HepG2 (cell line): Measurements from ENCODE around the gene ADRA1B. TPM values are rescaled to one million over a fixed set of nuclear protein-coding genes. Genes with fewer than 3 reads are reported as not detected.
"Not testable (repeated sequence)": the region's sequence is repeated elsewhere in the genome, so short reads cannot be mapped to it uniquely, and the experiment has no call there.

Experiments used
- ATAC-seq: fragments of 200-7000 bp; cut with Tn5 transposase; 3 replicates; pipeline ENCODE4 v1.9.1; 2020; ENCODE audit warnings: mild to moderate bottlenecking, moderate library complexity
- BruUV-seq: library from RNA; stranded (reverse); fragments of 400-500 nt; replicated peaks from 2 replicates; lab custom pipeline; 2021; lab: Mats Ljungman, UMichigan
- CTCF ChIA-PET: fragments of 300-600 bp; formaldehyde crosslinking; extraction: SDS; loops from one replicate; lab custom pipeline; 2021; ENCODE audit warnings: low total read pairs, inconsistent platforms, low intra/inter-chr PET ratio; lab: Yijun Ruan, JAX
- POLR2A ChIA-PET: fragments of 350-600 bp; sonication (Branson Sonifier 250); formaldehyde crosslinking; loops from one replicate; lab custom pipeline; 2020; ENCODE audit warnings: antibody characterized with exemption, inconsistent platforms; lab: Yijun Ruan, JAX
- DNase-seq: peaks from one replicate; pipeline ENCODE4 v3.0.0-alpha.2; 2015; ENCODE audit warnings: low spot score
- FAIRE-seq: peaks from 3 replicates; lab custom pipeline; 2011; peaks lifted over from hg19 to GRCh38; lab: Jason Lieb, UNC
- H2AFZ ChIP-seq: one replicate; pipeline ENCODE4 v1.6.1; 2011; ENCODE audit warnings: low read length, inconsistent platforms
- H3K27ac ChIP-seq: fragments of 300-600 bp; 3 replicates; pipeline ENCODE4 v1.8.0; 2011; ENCODE audit warnings: mixed run types, mild to moderate bottlenecking, mixed read lengths, low read length, inconsistent platforms; ENCODE audit not compliant: insufficient read depth; ENCODE audit errors: extremely low read length
- H3K27me3 ChIP-seq, 2 experiments: fragments of 200-600 bp in 1 of 2; 2 replicates in 1 of 2; 3 replicates in 1 of 2; pipeline versions ENCODE4 v1.6.0 to v1.8.0; 2011; ENCODE audit warnings: low read length in 2 of 2, mild to moderate bottlenecking in 2 of 2, moderate library complexity in 2 of 2, inconsistent platforms in 1 of 2; ENCODE audit not compliant: insufficient read depth in 2 of 2, control insufficient read depth in 1 of 2
- H3K36me3 ChIP-seq, 2 experiments: fragments of 200-600 bp in 1 of 2; replicated peaks in 1 of 2; 2 replicates in 1 of 2; 3 replicates in 1 of 2; pipeline versions ENCODE4 v1.5.1 to v1.8.0; 2011; ENCODE audit warnings: low read length in 2 of 2, inconsistent platforms in 1 of 2; ENCODE audit not compliant: insufficient read depth in 2 of 2, control insufficient read depth in 1 of 2
- H3K4me1 ChIP-seq: 2 replicates; pipeline ENCODE4 v1.5.1; 2012; ENCODE audit warnings: low read length, inconsistent platforms; ENCODE audit not compliant: insufficient read depth
- H3K4me2 ChIP-seq: 2 replicates; pipeline ENCODE4 v1.6.0; 2011; ENCODE audit warnings: low read depth, low read length, inconsistent platforms
- H3K4me3 ChIP-seq, 3 experiments: fragments of 200-600 bp in 1 of 3; sonication (generic), shearing (Covaris generic) in 1 of 3; replicated peaks in 1 of 3; 2 replicates each; pipeline ENCODE4 v1.5.1; 2011 to 2016; ENCODE audit warnings: low read length in 3 of 3, inconsistent platforms in 2 of 3, low read depth in 2 of 3, mild to moderate bottlenecking in 2 of 3, control low read depth in 1 of 3, mixed read lengths in 1 of 3; ENCODE audit not compliant: insufficient read depth in 1 of 3
- H3K79me2 ChIP-seq: one replicate; pipeline ENCODE4 v1.6.1; 2011; ENCODE audit warnings: low read length, inconsistent platforms; ENCODE audit not compliant: insufficient read depth
- H3K9ac ChIP-seq: 2 replicates; pipeline ENCODE4 v1.6.0; 2011; ENCODE audit warnings: mild to moderate bottlenecking, low read depth, low read length, inconsistent platforms; ENCODE audit not compliant: insufficient read depth
- H3K9me3 ChIP-seq: 2 replicates; pipeline ENCODE4 v1.5.1; 2012; ENCODE audit warnings: mild to moderate bottlenecking, low read length
- H4K20me1 ChIP-seq: 2 replicates; pipeline ENCODE4 v1.6.0; 2011; ENCODE audit warnings: inconsistent platforms, mild to moderate bottlenecking, low read length, moderate library complexity; ENCODE audit not compliant: insufficient read depth
- CTCF ChIP-seq: sonication (generic); formaldehyde crosslinking; IDR thresholded peaks from 2 replicates; pipeline ENCODE4 v1.5.0; 2020; ENCODE audit warnings: mild to moderate bottlenecking, missing genetic modification reagents, moderate library complexity
- ELF3 ChIP-seq: IDR thresholded peaks from 2 replicates; pipeline ENCODE4 v1.6.1; 2016; ENCODE audit warnings: missing genetic modification reagents, missing compliant biosample characterization
- IRF2 ChIP-seq: IDR thresholded peaks from 2 replicates; pipeline ENCODE4 v1.6.1; 2018; ENCODE audit warnings: missing genetic modification reagents, missing compliant biosample characterization
- NCOR1 ChIP-seq: fragments of 200-600 bp; sonication (generic); IDR thresholded peaks from 2 replicates; pipeline ENCODE4 v1.7.0; 2017; ENCODE audit warnings: antibody characterized with exemption, low read length, borderline replicate concordance
- RAD21 ChIP-seq: fragments of 450-650 bp; formaldehyde crosslinking; IDR thresholded peaks from 2 replicates; pipeline ENCODE4 v1.5.0; 2020; ENCODE audit warnings: mild to moderate bottlenecking
- SIN3A ChIP-seq: IDR thresholded peaks from 2 replicates; pipeline ENCODE4 v1.6.1; 2011; ENCODE audit warnings: low read depth, mild to moderate bottlenecking, control low read depth, low read length, borderline replicate concordance
- STAG1 ChIP-seq: sonication (generic); formaldehyde crosslinking; IDR thresholded peaks from 2 replicates; pipeline ENCODE4 v1.4.0; 2020; ENCODE audit warnings: missing genetic modification reagents
- THAP8 ChIP-seq: sonication (generic); formaldehyde crosslinking; IDR thresholded peaks from 2 replicates; pipeline ENCODE4 v1.5.1; 2020; ENCODE audit warnings: missing genetic modification reagents, mild to moderate bottlenecking, borderline replicate concordance
- WGBS: methylation state at CpG from one replicate; pipeline ENCODE4 v1.1.6; 2017; ENCODE audit warnings: low lambda C conversion rate; 5-methylcytosine and 5-hydroxymethylcytosine counted together
- in situ Hi-C: cut with HindIII; loops from 2 replicates; pipeline ENCODE4 v1.10.0; 2017; ENCODE audit warnings: low pct_unique_long_range_greater_than_20kb; ENCODE audit not compliant: extremely low pct_ligation_motif_present
- intact Hi-C: fragments of 100-400 bp; cut with micrococcal nuclease; formaldehyde crosslinking; loops from one replicate; pipeline ENCODE4 v1.10.0; 2022; ENCODE audit not compliant: unreplicated experiment
- polyA plus RNA-seq, 8 experiments: library from polyadenylated mRNA; depleted of rRNA in 3 of 8; stranded (reverse) in 7 of 8; unstranded in 1 of 8; fragments of >200 nt; fragmentation: Illumina TruSeq in 4 of 8; extraction: Trizol in 4 of 8; gene quantifications; 2 replicates each; pipeline versions ENCODE4 v1.2.1 to v1.2.3, GENCODE V29; 2011 to 2016; ENCODE audit warnings: low read depth in 4 of 8, missing spikeins in 1 of 8, mixed read lengths in 1 of 8; ENCODE audit not compliant: insufficient read depth in 1 of 8
- total RNA-seq, 5 experiments: library from RNA; depleted of rRNA; stranded (reverse); fragments of >200 nt; fragmentation: Illumina TruSeq; extraction: Trizol; gene quantifications; 2 replicates each; pipeline ENCODE4 v1.2.3, GENCODE V29; 2016; ENCODE audit warnings: low read depth in 1 of 5

The ADRA1B gene
- total and polyA plus RNA-seq, 2 of the 13 experiments (the other 11 are each of a cell fraction or from before 2014, with no cell fraction given) = not detected

GRCh38 chr5:159963935-159964334, 47.7 kb downstream of the ADRA1B start:
- ChIA-PET POLR2A (no interaction called here), CTCF (no interaction called here)
- no peak for TF ChIP-seq SIN3A
- no peak for ATAC-seq
- Histone ChIP-seq H3K4me3 (no peak overlapping the region), H3K36me3 (no peaks in the 10 kb centered on the region), H3K27ac (no peak overlapping the region), H2AFZ (no peak overlapping the region), H3K9me3 (no peaks in the 10 kb centered on the region), H3K79me2 (no peaks in the 10 kb centered on the region), H3K27me3 (no peaks in the 10 kb centered on the region), H3K9ac (no peak overlapping the region), H3K4me2 (no peak overlapping the region), H3K4me1 (no peaks in the 10 kb centered on the region), H4K20me1 (no peaks in the 10 kb centered on the region)
- intact Hi-C loops = no loop called here
- in situ Hi-C loops = no loop called here
- no peak for DNase-seq
- FAIRE-seq = no peak
- no TSS peak for BruUV-seq
- WGBS = 9% methylated on average over 6 of the region's 6 CpGs

GRCh38 chr5:159965031-159965837, 49.0 kb downstream of the ADRA1B start:
- in situ Hi-C loops = loop anchor here (5.0 kb wide), 1 partner anchor 523 kb away; no protein-coding TSS in a partner anchor
- Histone ChIP-seq H3K4me1 (no peaks in the 10 kb centered on the region), H3K4me2 (no peak overlapping the region), H3K79me2 (no peaks in the 10 kb centered on the region), H4K20me1 (no peaks in the 10 kb centered on the region), H3K9me3 (no peaks in the 10 kb centered on the region), H2AFZ (no peak overlapping the region), H3K27ac (no peak overlapping the region), H3K27me3 (no peaks in the 10 kb centered on the region), H3K36me3 (no peaks in the 10 kb centered on the region), H3K4me3 (no peak overlapping the region), H3K9ac (no peak overlapping the region)
- FAIRE-seq (no peak), DNase-seq (peak; percentile 20), ATAC-seq (peak; percentile 94)
- no TSS peak for BruUV-seq
- WGBS = 9% methylated on average over 9 of the region's 12 CpGs
- intact Hi-C loops = loop anchor here (1.0 kb wide), 1 partner anchor 521 kb away; no protein-coding TSS in a partner anchor
- TF ChIP-seq STAG1 (CRISPR knock-in tag) (peak; percentile 61), ELF3 (CRISPR knock-in tag) (no peak), RAD21 (CRISPR knock-in tag) (0 out of 2 replicates have a peak, but pooled peaks have one; percentile 40), CTCF (peak; percentile 61), NCOR1 (no peak), IRF2 (CRISPR knock-in tag) (no peak), THAP8 (no peak)
- CTCF ChIA-PET = no interaction called here
- POLR2A ChIA-PET = no interaction called here

GRCh38 chr5:159965838-159966128, 49.5 kb downstream of the ADRA1B start:
- DNase-seq, H2AFZ ChIP-seq, CTCF ChIA-PET, H3K4me2 ChIP-seq, ATAC-seq, H3K4me1 ChIP-seq, H3K9ac ChIP-seq, H3K9me3 ChIP-seq, H3K27ac ChIP-seq, BruUV-seq, FAIRE-seq, H3K27me3 ChIP-seq, POLR2A ChIA-PET, H3K36me3 ChIP-seq, H3K79me2 ChIP-seq, H4K20me1 ChIP-seq, H3K4me3 ChIP-seq: not testable (repeated sequence)
- WGBS = 28% methylated on average over 4 of the region's 4 CpGs
- intact Hi-C loops (loop anchor here (1.0 kb wide), 1 partner anchor 521 kb away; no protein-coding TSS in a partner anchor), in situ Hi-C loops (loop anchor here (5.0 kb wide), 1 partner anchor 523 kb away; no protein-coding TSS in a partner anchor)
